GM12878 (cell line): ENCODE data around the gene PIK3R3. TPM values are rescaled to one million over a fixed set of nuclear protein-coding genes. Genes with fewer than 3 reads are reported as not detected.

Source experiments
- ATF7 ChIP-seq: fragments of 450-650 bp; IDR thresholded peaks from 2 replicates; pipeline ENCODE4 v1.6.1; 2016; ENCODE audit warnings: low read depth, mild to moderate bottlenecking
- CEBPB ChIP-seq, 2 experiments: fragments of 150-350 bp in 1 of 2; IDR thresholded peaks; 2 replicates each; pipeline ENCODE4 v1.6.1; 2012 to 2014; ENCODE audit warnings: low read depth in 2 of 2, low read length in 2 of 2, borderline replicate concordance in 1 of 2, inconsistent platforms in 1 of 2
- ETV6 ChIP-seq, 2 experiments: fragments of 450-650 bp in 1 of 2; IDR thresholded peaks in 1 of 2; conservative IDR thresholded peaks in 1 of 2; 2 replicates each; pipeline ENCODE4 v1.6.1; 2014; ENCODE audit warnings: antibody characterized with exemption in 1 of 2, borderline replicate concordance in 1 of 2, low read depth in 1 of 2, mild to moderate bottlenecking in 1 of 2, moderate library complexity in 1 of 2
- IKZF2 ChIP-seq, 2 experiments: fragments of 450-650 bp; IDR thresholded peaks; 2 replicates each; pipeline ENCODE4 v1.6.1; 2017; ENCODE audit warnings: mild to moderate bottlenecking in 2 of 2, moderate library complexity in 2 of 2
- JUNB ChIP-seq: IDR thresholded peaks from 2 replicates; pipeline ENCODE4 v1.6.1; 2016; ENCODE audit warnings: antibody characterized with exemption, mild to moderate bottlenecking
- MEF2A ChIP-seq: IDR thresholded peaks from 2 replicates; pipeline ENCODE4 v1.6.1; 2011; ENCODE audit warnings: low read depth, mild to moderate bottlenecking, low read length, moderate library complexity; ENCODE audit not compliant: insufficient read depth
- MEF2B ChIP-seq: fragments of 450-650 bp; IDR thresholded peaks from 2 replicates; pipeline ENCODE4 v1.6.1; 2018; ENCODE audit warnings: mild to moderate bottlenecking, moderate library complexity; ENCODE audit not compliant: partially characterized antibody, poor library complexity, severe bottlenecking
- MXI1 ChIP-seq: fragments of 150-350 bp; IDR thresholded peaks from 2 replicates; pipeline ENCODE4 v1.6.1; 2011; ENCODE audit warnings: low read depth, mild to moderate bottlenecking, inconsistent platforms, low read length, improper control_type of control experiment
- MYB ChIP-seq: fragments of 150-350 bp; IDR thresholded peaks from 2 replicates; pipeline ENCODE4 v1.6.1; 2014; ENCODE audit warnings: mild to moderate bottlenecking, low read depth, low read length, borderline replicate concordance
- MYC ChIP-seq: IDR thresholded peaks from 2 replicates; pipeline ENCODE4 v1.6.1; 2011; ENCODE audit warnings: mild to moderate bottlenecking, low read length, moderate library complexity, inconsistent platforms; ENCODE audit not compliant: insufficient read depth, insufficient replicate concordance, insufficient read length, severe bottlenecking
- NFYB ChIP-seq: IDR thresholded peaks from 2 replicates; pipeline ENCODE4 v1.6.1; 2011; ENCODE audit warnings: low read depth, mild to moderate bottlenecking, low read length, improper control_type of control experiment, moderate library complexity; ENCODE audit not compliant: insufficient read depth
- NR2F1 ChIP-seq: fragments of 450-650 bp; conservative IDR thresholded peaks from 2 replicates; pipeline ENCODE4 v1.6.1; 2017; ENCODE audit warnings: mild to moderate bottlenecking
- RAD51 ChIP-seq: fragments of 450-650 bp; IDR thresholded peaks from 2 replicates; pipeline ENCODE4 v1.6.1; 2016; ENCODE audit warnings: moderate library complexity, mild to moderate bottlenecking, inconsistent platforms
- SMARCA5 ChIP-seq: fragments of 450-650 bp; IDR thresholded peaks from 2 replicates; pipeline ENCODE4 v1.6.1; 2017; ENCODE audit warnings: mild to moderate bottlenecking
- STAT1 ChIP-seq: fragments of 450-650 bp; conservative IDR thresholded peaks from 2 replicates; pipeline ENCODE4 v1.6.1; 2014; ENCODE audit warnings: antibody characterized with exemption, mild to moderate bottlenecking
- SUZ12 ChIP-seq: fragments of 200-600 bp; sonication (generic); IDR thresholded peaks from one replicate; pipeline ENCODE4 v1.6.1; 2018; ENCODE audit warnings: antibody characterized with exemption, mild to moderate bottlenecking; ENCODE audit not compliant: unreplicated experiment
- ZNF24 ChIP-seq: fragments of 450-650 bp; IDR thresholded peaks from 2 replicates; pipeline ENCODE4 v1.6.1; 2017; ENCODE audit warnings: antibody characterized with exemption, mild to moderate bottlenecking
- ZSCAN29 ChIP-seq: fragments of 450-650 bp; IDR thresholded peaks from 2 replicates; pipeline ENCODE4 v1.6.1; 2017; ENCODE audit warnings: mild to moderate bottlenecking, moderate library complexity
- polyA plus RNA-seq, 11 experiments: library from polyadenylated mRNA; depleted of rRNA in 4 of 11; unstranded in 6 of 11; stranded (reverse) in 5 of 11; fragments of >200 nt; fragmentation: Nextera tagmentation in 4 of 11; fragmentation: Illumina TruSeq in 1 of 11; extraction: Ambion mirVana in 4 of 11; extraction: Trizol in 1 of 11; gene quantifications; 1 replicate in 1 of 11; 2 replicates in 10 of 11; pipeline versions ENCODE4 v1.2.1 to v1.2.3, GENCODE V29; 2011 to 2016; ENCODE audit warnings: inconsistent platforms in 2 of 11, missing spikeins in 2 of 11, low read depth in 1 of 11
- total RNA-seq, 4 experiments: library from RNA; depleted of rRNA in 3 of 4; stranded (reverse); fragments of >200 nt in 3 of 4; fragmentation: Illumina TruSeq in 1 of 4; extraction: Trizol in 1 of 4; gene quantifications; 2 replicates each; pipeline versions ENCODE4 v1.2.1 to v1.2.3, GENCODE V29; 2013 to 2021
- TF ChIP-seq, protein P1 (sequence below): fragments of 150-350 bp; IDR thresholded peaks from 2 replicates; pipeline ENCODE4 v1.6.1; 2016; ENCODE audit warnings: low read depth, low read length
- TF ChIP-seq, protein P2 (sequence below): fragments of 450-650 bp; IDR thresholded peaks from 2 replicates; pipeline ENCODE4 v1.6.1; 2018; ENCODE audit warnings: mild to moderate bottlenecking, low read depth, moderate library complexity; ENCODE audit not compliant: partially characterized antibody
- TF ChIP-seq, protein P3 (sequence below): fragments of 450-650 bp; IDR thresholded peaks from 2 replicates; pipeline ENCODE4 v1.6.1; 2017; ENCODE audit warnings: mild to moderate bottlenecking

PIK3R3 gene
- total and polyA plus RNA-seq, 10 of the 15 experiments (the other 5 are each of a cell fraction or from before 2014, with no cell fraction given): 4.8 to 27.0 (median 19.8) TPM

DNA sequence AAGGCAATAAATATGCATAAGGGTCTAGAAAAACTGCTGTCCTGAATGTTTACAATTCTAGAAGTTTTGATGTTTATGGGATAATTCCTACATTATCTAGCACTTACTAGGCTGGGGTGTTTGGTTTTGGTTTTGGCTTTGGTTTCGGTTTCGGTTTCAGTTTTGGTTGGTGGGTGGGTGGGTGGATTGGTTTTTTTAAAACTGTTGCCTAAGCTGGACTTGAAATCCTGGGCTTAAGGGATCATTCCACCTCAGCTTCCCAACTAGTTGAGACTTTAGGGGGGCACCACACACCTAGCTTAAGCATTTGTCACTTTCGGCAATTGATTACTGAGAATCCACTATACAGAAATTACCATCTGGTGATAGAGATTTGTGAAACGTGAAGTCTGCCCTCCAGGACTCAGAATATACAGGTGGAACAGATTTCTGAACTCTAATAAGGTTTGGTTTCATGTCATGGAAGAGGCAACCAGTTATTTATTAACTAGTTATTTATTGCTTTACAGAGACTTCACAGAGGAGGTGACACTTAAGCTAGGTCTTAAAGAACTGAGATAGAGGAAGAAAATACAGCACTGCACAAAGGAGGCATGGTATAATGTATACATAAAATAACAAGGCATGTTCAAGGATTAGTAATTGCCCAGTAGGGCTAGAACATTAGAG, 69.6 kb downstream of the PIK3R3 start (continued):
- TF ChIP-seq, protein P1, sequence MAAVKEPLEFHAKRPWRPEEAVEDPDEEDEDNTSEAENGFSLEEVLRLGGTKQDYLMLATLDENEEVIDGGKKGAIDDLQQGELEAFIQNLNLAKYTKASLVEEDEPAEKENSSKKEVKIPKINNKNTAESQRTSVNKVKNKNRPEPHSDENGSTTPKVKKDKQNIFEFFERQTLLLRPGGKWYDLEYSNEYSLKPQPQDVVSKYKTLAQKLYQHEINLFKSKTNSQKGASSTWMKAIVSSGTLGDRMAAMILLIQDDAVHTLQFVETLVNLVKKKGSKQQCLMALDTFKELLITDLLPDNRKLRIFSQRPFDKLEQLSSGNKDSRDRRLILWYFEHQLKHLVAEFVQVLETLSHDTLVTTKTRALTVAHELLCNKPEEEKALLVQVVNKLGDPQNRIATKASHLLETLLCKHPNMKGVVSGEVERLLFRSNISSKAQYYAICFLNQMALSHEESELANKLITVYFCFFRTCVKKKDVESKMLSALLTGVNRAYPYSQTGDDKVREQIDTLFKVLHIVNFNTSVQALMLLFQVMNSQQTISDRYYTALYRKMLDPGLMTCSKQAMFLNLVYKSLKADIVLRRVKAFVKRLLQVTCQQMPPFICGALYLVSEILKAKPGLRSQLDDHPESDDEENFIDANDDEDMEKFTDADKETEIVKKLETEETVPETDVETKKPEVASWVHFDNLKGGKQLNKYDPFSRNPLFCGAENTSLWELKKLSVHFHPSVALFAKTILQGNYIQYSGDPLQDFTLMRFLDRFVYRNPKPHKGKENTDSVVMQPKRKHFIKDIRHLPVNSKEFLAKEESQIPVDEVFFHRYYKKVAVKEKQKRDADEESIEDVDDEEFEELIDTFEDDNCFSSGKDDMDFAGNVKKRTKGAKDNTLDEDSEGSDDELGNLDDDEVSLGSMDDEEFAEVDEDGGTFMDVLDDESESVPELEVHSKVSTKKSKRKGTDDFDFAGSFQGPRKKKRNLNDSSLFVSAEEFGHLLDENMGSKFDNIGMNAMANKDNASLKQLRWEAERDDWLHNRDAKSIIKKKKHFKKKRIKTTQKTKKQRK: no peak
- no peak for TF ChIP-seq MEF2B
- no peak for TF ChIP-seq NFYB
- TF ChIP-seq, protein P2, sequence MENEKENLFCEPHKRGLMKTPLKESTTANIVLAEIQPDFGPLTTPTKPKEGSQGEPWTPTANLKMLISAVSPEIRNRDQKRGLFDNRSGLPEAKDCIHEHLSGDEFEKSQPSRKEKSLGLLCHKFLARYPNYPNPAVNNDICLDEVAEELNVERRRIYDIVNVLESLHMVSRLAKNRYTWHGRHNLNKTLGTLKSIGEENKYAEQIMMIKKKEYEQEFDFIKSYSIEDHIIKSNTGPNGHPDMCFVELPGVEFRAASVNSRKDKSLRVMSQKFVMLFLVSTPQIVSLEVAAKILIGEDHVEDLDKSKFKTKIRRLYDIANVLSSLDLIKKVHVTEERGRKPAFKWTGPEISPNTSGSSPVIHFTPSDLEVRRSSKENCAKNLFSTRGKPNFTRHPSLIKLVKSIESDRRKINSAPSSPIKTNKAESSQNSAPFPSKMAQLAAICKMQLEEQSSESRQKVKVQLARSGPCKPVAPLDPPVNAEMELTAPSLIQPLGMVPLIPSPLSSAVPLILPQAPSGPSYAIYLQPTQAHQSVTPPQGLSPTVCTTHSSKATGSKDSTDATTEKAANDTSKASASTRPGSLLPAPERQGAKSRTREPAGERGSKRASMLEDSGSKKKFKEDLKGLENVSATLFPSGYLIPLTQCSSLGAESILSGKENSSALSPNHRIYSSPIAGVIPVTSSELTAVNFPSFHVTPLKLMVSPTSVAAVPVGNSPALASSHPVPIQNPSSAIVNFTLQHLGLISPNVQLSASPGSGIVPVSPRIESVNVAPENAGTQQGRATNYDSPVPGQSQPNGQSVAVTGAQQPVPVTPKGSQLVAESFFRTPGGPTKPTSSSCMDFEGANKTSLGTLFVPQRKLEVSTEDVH: no peak
- TF ChIP-seq CEBPB (IDR thresholded peaks at IDR 0.05; ENCODE audit: borderline replicate concordance in 1 of 2, low read depth in 2 of 2, low read length in 2 of 2): no peak
- no peak for TF ChIP-seq ETV6 (conservative IDR thresholded peaks at IDR 0.05 in 1 of 2, IDR thresholded peaks at IDR 0.05 in 1 of 2; ENCODE audit: borderline replicate concordance in 1 of 2, low read depth in 1 of 2)
- TF ChIP-seq MYC: no peak
- TF ChIP-seq, protein P3, sequence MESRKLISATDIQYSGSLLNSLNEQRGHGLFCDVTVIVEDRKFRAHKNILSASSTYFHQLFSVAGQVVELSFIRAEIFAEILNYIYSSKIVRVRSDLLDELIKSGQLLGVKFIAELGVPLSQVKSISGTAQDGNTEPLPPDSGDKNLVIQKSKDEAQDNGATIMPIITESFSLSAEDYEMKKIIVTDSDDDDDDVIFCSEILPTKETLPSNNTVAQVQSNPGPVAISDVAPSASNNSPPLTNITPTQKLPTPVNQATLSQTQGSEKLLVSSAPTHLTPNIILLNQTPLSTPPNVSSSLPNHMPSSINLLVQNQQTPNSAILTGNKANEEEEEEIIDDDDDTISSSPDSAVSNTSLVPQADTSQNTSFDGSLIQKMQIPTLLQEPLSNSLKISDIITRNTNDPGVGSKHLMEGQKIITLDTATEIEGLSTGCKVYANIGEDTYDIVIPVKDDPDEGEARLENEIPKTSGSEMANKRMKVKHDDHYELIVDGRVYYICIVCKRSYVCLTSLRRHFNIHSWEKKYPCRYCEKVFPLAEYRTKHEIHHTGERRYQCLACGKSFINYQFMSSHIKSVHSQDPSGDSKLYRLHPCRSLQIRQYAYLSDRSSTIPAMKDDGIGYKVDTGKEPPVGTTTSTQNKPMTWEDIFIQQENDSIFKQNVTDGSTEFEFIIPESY: no peak
- 0 out of 2 replicates have a peak, but pooled peaks have one; percentile 12 for TF ChIP-seq ZNF24
- TF ChIP-seq IKZF2 (IDR thresholded peaks at IDR 0.05): peak; percentile 71 to 79
- no peak for TF ChIP-seq RAD51
- TF ChIP-seq MYB: no peak
- no peak for TF ChIP-seq SUZ12
- TF ChIP-seq STAT1: no peak
- TF ChIP-seq SMARCA5: 0 out of 2 replicates have a peak, but pooled peaks have one; percentile 32
- TF ChIP-seq NR2F1: no peak
- TF ChIP-seq MXI1: no peak
- no peak for TF ChIP-seq ZSCAN29
- TF ChIP-seq JUNB: 0 out of 2 replicates have a peak, but pooled peaks have one; percentile 6
- no peak for TF ChIP-seq MEF2A
- TF ChIP-seq ATF7: no peak
